DMS114 treated with DMSO at 0.1 percent for 48 hours (cell line): ENCODE measurements around the gene HIP1R.
A peak's percentile ranks its signal among the peaks of the same experiment; 100 is the strongest.

Source experiments
- DNase-seq: peaks from one replicate; lab custom pipeline; 2025; ENCODE audit not compliant: unreplicated experiment; lab: John Stamatoyannopoulos, UW

The HIP1R gene

GRCh38 chr12:122860040-122860853, 25.0 kb downstream of the HIP1R start:
- peak; percentile 58 for DNase-seq

- DNase-seq: no peak
Measured at GRCh38 chr12:122860854-122861586, 25.8 kb downstream of the HIP1R start.

- no peak for DNase-seq
Measured at GRCh38 chr12:122861587-122861970, 26.3 kb downstream of the HIP1R start.

GRCh38 chr12:122862110-122862634, 26.9 kb downstream of the HIP1R start:
- DNase-seq: no peak

GRCh38 chr12:122862872-122863701, 27.8 kb downstream of the HIP1R start:
- no peak for DNase-seq

GRCh38 chr12:122864894-122865253, 29.6 kb downstream of the HIP1R start:
- DNase-seq: no peak

GRCh38 chr12:122865268-122866231, 30.3 kb downstream of the HIP1R start:
- no peak for DNase-seq

GRCh38 chr12:122866379-122866778, 31.1 kb downstream of the HIP1R start:
- no peak for DNase-seq

- DNase-seq: no peak
Measured at GRCh38 chr12:122866950-122867607, 31.8 kb downstream of the HIP1R start.

- no peak for DNase-seq
Measured at GRCh38 chr12:122867691-122868461, 32.6 kb downstream of the HIP1R start.

- no peak for DNase-seq
Measured at GRCh38 chr12:122868471-122869177, 33.4 kb downstream of the HIP1R start.

- DNase-seq: no peak
Measured at GRCh38 chr12:122869207-122869973, 34.1 kb downstream of the HIP1R start.

- no peak for DNase-seq
Measured at GRCh38 chr12:122870163-122870842, 35.0 kb downstream of the HIP1R start.

GRCh38 chr12:122870867-122871664, 35.8 kb downstream of the HIP1R start:
- DNase-seq: no peak

GRCh38 chr12:122871851-122872780, 36.9 kb downstream of the HIP1R start:
- no peak for DNase-seq
